OCI-LY3 (cell line): ENCODE results near the gene RPN2.

ENCODE experiments used
- CTCF ChIP-seq: fragments of 200-600, 300-600 bp; sonication (generic); IDR thresholded peaks from 2 replicates; pipeline ENCODE4 v1.5.1; 2014; ENCODE audit warnings: antibody characterized with exemption, low read length, low read depth
- EZH2phosphoT487 ChIP-seq: fragments of 200-600 bp; shearing (Covaris generic); IDR thresholded peaks from 2 replicates; pipeline ENCODE4 v1.6.1; 2018; ENCODE audit warnings: antibody characterized with exemption, mixed run types, low read depth

DNA sequence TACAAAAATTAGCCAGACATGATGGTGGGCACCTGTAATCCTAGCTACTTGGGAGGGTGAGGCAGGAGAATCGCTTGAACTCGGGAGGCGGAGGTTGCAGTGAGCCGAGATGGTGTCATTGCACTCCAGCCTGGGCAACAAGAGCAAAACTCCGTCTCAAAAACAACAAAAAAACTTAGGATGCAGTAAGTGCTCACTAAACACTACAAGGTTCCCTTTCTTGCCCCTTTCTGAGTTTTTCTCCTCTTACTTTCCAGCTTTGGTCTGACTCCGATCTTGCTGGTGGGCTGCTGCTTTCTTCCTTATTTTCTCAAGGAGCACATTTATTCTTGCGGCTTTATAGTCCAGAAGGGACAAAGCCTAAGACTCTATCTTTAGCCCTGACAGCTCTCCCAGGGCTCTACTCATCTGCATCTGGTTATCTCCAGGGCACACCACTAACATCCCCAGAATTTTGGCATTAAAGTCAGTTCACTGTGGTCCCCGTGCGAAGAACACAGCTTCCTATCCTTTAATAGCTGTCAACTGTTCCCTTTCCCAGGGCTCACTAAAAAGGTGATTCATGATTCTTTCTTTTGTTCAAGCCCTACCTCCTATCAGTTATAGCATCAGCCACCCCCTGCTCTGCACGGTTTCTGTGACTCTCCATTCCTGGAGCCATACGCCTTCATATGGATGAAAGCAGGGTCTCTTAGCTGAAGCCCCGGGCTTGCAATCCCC lies 17.1 kb upstream of the RPN2 start:
- TF ChIP-seq CTCF (no peak), EZH2phosphoT487 (no peak)
